HG03175 (cell line): ENCODE results near the gene MARK1.
"Not testable (repeated sequence)": the region's sequence is repeated elsewhere in the genome, so short reads cannot be mapped to it uniquely, and the experiment has no call there.

Experiments
- ATAC-seq: cut with Tn5 transposase; IDR thresholded peaks from one replicate; pipeline ENCODE4 v1.9.1; 2021; ENCODE audit warnings: mild to moderate bottlenecking, moderate library complexity; ENCODE audit not compliant: unreplicated experiment

The MARK1 gene

GRCh38 chr1:220605651-220606050 lies 77.7 kb downstream of the MARK1 start:
- not testable (repeated sequence) for ATAC-seq

DNA sequence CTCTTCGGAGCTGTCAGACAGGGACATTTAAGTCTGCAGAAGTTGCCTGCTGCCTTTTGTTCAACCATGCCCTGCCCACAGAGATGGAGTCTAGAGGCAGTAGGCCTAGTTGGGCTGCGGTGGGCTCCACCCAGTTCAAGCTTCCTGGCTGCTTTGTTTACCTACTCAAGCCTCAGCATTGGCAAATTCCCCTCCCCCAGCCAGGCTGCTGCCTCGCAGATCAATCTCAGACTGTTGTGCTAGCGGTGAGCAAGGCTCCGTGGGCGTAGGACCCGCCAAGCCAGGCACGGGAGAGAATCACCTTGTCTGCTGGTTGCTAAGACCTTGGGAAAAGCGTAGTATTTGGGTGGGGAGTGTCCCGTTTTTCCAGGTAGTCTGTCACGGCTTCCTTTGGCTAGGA lies 83.2 kb downstream of the MARK1 start:
- not testable (repeated sequence) for ATAC-seq

DNA sequence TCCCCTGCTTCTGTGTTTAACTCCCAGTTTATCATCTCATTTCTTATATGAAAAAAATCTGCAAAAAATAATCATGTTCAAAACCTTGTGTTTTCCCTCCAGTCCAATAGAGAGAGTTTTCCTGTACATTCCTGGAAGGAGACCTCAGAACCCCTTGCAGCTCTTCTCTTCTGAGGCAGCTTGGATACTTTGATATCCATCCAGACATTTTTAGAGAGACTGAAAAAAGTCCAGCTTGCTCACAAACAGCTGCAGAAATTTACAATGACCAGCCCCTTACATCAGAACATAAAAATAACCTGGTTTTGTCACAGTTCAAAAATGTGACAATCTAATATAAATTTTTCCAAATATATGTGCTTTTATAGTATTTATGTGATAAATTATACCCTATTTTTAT lies 88.9 kb downstream of the MARK1 start:
- ATAC-seq, result no peak

DNA sequence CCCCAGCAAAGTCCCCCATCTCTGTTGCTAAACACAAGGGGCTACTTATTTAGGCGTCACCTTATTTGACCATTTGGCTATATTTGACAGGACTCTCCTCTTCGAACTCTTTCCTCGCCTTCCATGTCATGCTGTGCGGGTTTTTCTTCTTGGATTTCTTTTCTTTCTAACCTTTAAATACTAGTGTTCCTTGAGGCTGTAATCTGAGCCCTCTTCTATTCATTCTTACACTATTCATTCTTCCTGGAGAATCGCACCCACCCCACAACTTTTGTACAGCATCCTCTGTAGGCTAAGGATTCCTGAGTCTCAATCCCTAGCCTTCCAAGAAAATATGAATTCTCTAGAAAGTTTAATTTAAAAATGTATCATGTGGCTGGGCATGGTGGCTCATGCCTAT lies 100.5 kb downstream of the MARK1 start:
- ATAC-seq, result no peak

- ATAC-seq, result no peak
These were observed 103.4 kb downstream of the MARK1 start for GRCh38 chr1:220631238-220631815.

GRCh38 chr1:220637759-220638158 lies 109.8 kb downstream of the MARK1 start:
- no peak for ATAC-seq

DNA sequence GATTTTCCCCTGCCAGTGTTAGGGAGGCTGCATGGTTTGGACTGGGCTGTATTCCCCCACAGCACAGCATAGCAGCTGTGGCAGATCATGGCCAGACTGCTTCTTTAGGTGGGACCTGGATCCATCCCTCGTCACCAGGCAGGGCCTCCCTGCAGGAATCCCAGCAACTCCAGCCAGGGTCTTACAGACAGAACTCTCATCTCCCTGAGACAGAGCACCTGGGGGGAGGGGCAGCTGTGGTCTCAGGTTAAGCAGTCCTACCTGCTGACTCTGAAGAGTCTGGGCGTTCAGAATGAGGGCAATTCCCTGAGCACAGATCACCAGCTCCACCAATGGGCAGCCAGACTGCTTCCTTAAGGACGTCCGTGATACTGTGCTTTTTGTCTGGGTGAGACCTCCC lies 114.3 kb downstream of the MARK1 start:
- ATAC-seq, result no peak

DNA sequence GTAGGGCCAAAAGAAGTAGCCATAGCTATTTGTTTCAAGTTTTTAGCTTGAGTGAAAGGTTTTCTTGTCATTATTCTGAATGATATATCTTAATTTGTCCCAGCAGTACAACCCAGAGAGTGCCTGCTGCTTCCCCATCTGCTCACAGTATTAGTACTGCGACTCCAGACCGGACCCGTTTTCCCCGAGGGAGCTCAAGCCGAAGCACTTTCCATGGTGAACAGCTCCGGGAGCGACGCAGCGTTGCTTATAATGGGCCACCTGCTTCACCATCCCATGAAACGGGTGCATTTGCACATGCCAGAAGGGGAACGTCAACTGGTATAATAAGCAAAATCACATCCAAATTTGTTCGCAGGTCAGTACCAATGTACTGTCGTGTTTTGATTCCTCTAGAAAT lies 125.1 kb downstream of the MARK1 start:
- ATAC-seq, result no peak

GRCh38 chr1:220655509-220655908 lies 127.6 kb downstream of the MARK1 start:
- ATAC-seq, result peak; percentile 95

GRCh38 chr1:220655961-220656740 lies 128.2 kb downstream of the MARK1 start:
- peak; percentile 5 for ATAC-seq

DNA sequence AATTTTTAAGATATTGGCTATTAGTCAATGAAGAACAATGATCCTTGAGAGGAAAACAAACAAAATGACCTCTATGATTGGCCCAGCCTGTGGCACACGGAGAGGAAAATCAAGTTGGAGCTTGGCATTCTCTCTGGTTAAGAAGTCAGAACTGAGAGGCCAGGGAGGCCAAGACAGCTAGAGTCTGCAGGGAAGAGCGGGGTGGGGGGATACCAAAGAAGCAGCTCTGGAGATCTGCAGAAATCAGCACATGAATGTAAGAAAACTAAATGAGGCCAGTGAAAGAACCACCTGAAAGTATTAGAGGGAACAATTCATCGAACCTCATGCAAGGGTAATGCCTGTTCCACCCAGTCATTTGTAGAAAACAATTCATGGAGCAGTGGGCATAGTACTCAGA lies 138.4 kb downstream of the MARK1 start:
- ATAC-seq, result no peak

DNA sequence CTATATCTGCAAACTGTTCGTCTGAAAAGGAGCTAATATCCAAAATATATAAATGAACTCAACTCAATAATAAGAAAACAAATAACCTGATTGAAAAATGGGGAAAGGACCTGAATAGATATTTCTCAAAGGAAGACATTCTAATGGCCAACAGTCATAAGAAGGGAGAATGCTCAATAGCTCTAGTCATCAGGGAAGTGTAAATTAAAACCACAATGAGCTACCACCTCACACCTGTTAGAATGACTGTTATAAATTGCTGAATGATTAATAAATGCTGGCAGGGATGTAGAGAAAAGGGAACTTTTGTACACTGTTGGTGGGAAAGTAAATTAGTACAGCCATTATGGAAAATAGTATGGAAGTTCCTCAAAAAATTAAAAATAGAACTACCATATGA lies 141.1 kb downstream of the MARK1 start:
- no peak for ATAC-seq

- no peak for ATAC-seq
These were observed 142.4 kb downstream of the MARK1 start for GRCh38 chr1:220670365-220670764.

DNA sequence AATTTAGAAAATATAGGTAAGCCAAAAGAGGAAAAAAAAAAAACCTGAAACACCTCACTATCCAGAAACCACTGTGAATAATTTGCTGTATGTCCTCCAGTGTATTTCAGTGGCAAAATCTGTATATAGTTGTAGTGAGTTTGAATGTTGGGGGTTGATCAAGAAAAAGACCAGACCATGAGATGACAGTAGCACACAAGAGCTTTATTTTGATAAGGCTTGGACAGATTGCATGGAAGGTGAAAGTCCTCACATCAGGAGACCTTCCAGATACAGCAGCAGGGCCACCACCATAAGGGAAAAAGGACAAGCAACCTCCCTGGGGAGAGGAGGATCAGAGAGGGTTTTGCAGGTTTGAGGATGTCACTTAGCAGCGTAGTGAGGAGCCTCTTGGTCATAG lies 146.0 kb downstream of the MARK1 start:
- no peak for ATAC-seq

GRCh38 chr1:220677251-220677650 lies 149.3 kb downstream of the MARK1 start:
- no peak for ATAC-seq

GRCh38 chr1:220680085-220680687 lies 152.2 kb downstream of the MARK1 start:
- ATAC-seq, result peak; percentile 97

- no peak for ATAC-seq
These were observed 153.4 kb downstream of the MARK1 start for GRCh38 chr1:220681220-220681880.

- ATAC-seq, result no peak
These were observed 155.1 kb downstream of the MARK1 start for GRCh38 chr1:220682901-220683576.

GRCh38 chr1:220683716-220684115 lies 155.8 kb downstream of the MARK1 start:
- not testable (repeated sequence) for ATAC-seq

DNA sequence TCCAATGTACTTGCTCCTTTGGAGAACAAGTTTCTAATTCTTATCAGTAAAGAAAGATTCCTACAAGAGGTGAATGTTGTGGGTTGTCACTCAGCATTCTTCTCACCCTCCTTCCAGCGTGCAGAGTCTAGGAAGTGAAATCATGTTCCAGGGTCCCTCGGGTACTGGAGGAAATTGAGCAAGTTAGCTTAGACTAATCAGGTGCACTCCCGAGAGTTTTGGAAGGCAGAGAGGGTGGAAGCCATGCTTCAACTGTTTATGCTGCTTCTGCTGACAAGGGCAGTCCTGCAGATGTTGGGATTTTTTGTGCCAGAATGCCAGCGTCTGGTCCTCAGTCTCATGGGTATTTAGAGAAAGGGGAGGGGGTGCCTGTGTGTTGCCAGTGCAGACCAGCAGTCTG lies 157.0 kb downstream of the MARK1 start:
- ATAC-seq, result no peak

- ATAC-seq, result no peak
These were observed 157.9 kb downstream of the MARK1 start for GRCh38 chr1:220685879-220686278.
